NCI-H446 treated with DMSO at 0.1 percent for 48 hours (cell line): ENCODE measurements around the gene IL17C.
"Not testable (repeated sequence)": the region's sequence is repeated elsewhere in the genome, so short reads cannot be mapped to it uniquely, and the experiment has no call there.

ENCODE experiments used
- DNase-seq: peaks from one replicate; lab custom pipeline; 2025; lab: John Stamatoyannopoulos, UW

Gene IL17C

GRCh38 chr16:88659160-88659559 lies 20.8 kb downstream of the IL17C start:
- DNase-seq = no peak

GRCh38 chr16:88661468-88661867 lies 23.1 kb downstream of the IL17C start:
- DNase-seq = no peak

GRCh38 chr16:88662222-88662842 lies 24.0 kb downstream of the IL17C start:
- DNase-seq = no peak

GRCh38 chr16:88662843-88663606 lies 24.7 kb downstream of the IL17C start, which contains the start of gene MVD:
TSS of gene MVD (minus strand) at chr16:88663091. CDS start at chr16:88663080, 11 bp downstream.
- peak; percentile 87 for DNase-seq

- DNase-seq = no peak
Observed at GRCh38 chr16:88665148-88665547, 26.8 kb downstream of the IL17C start.

GRCh38 chr16:88665570-88665969 lies 27.2 kb downstream of the IL17C start:
- no peak for DNase-seq

- no peak for DNase-seq
Observed at GRCh38 chr16:88667461-88667860, 29.1 kb downstream of the IL17C start.

GRCh38 chr16:88669493-88669892 lies 31.1 kb downstream of the IL17C start:
- DNase-seq = not testable (repeated sequence)

GRCh38 chr16:88669980-88670379 lies 31.6 kb downstream of the IL17C start:
- no peak for DNase-seq

- no peak for DNase-seq
Observed at GRCh38 chr16:88671806-88672205, 33.4 kb downstream of the IL17C start.

GRCh38 chr16:88672776-88673175 lies 34.4 kb downstream of the IL17C start:
- no peak for DNase-seq

- DNase-seq = no peak
Observed at GRCh38 chr16:88673716-88674379, 35.5 kb downstream of the IL17C start.

GRCh38 chr16:88676502-88677242 lies 38.3 kb downstream of the IL17C start:
- no peak for DNase-seq

GRCh38 chr16:88677721-88678120 lies 39.3 kb downstream of the IL17C start:
- DNase-seq = no peak

- no peak for DNase-seq
Observed at GRCh38 chr16:88678224-88678979, 40.0 kb downstream of the IL17C start.

GRCh38 chr16:88680554-88681083 lies 42.2 kb downstream of the IL17C start:
- no peak for DNase-seq

GRCh38 chr16:88681084-88681680 lies 42.8 kb downstream of the IL17C start:
- DNase-seq = no peak

GRCh38 chr16:88681709-88682451 lies 43.5 kb downstream of the IL17C start:
- no peak for DNase-seq

- no peak for DNase-seq
Observed at GRCh38 chr16:88684569-88685155, 46.3 kb downstream of the IL17C start.
